SK-N-MC (cell line): ENCODE data around the gene GATA2.

Experiments used
- DNase-seq: peaks from one replicate; pipeline ENCODE4 v3.0.0-alpha.2; 2011; ENCODE audit warnings: low read depth, low spot score
- H3K27ac ChIP-seq: fragments of 200-600 bp; sonication (generic); 2 replicates; pipeline ENCODE4 v1.5.1; 2016; ENCODE audit warnings: mixed run types
- H3K36me3 ChIP-seq: fragments of 200-600 bp; sonication (generic); 2 replicates; pipeline ENCODE4 v1.6.1; 2017; ENCODE audit warnings: antibody characterized with exemption, low read length, mixed read lengths; ENCODE audit not compliant: insufficient read depth
- H3K4me3 ChIP-seq: fragments of 200-600 bp; sonication (generic); 2 replicates; pipeline ENCODE4 v1.5.1; 2016
- H3K9ac ChIP-seq: fragments of 200-600 bp; sonication (generic); 2 replicates; pipeline ENCODE4 v1.8.0; 2017; ENCODE audit warnings: mixed run types, mixed read lengths; ENCODE audit not compliant: insufficient read length
- H3K9me3 ChIP-seq: fragments of 200-600 bp; sonication (generic); 2 replicates; pipeline ENCODE4 v1.6.1; 2017; ENCODE audit warnings: low read depth, mild to moderate bottlenecking, antibody characterized with exemption, low read length, moderate library complexity, mixed read lengths
- EZH2 ChIP-seq: fragments of 200-600 bp; sonication (generic); IDR thresholded peaks from one replicate; pipeline ENCODE4 v1.6.1; 2017; ENCODE audit warnings: antibody characterized with exemption
- FOXP2 ChIP-seq: optimal IDR thresholded peaks from 2 replicates; pipeline ENCODE3; 2011; ENCODE audit warnings: mild to moderate bottlenecking, moderate library complexity; ENCODE audit not compliant: insufficient read depth; ENCODE audit errors: extremely low read length, control extremely low read depth
- POLR2AphosphoS5 ChIP-seq: IDR thresholded peaks from 2 replicates; pipeline ENCODE4 v1.6.1; 2012; ENCODE audit warnings: mild to moderate bottlenecking, low read depth, low read length, borderline replicate concordance

GATA2 gene

GRCh38 chr3:128473737-128474136 is 19.3 kb downstream of the GATA2 start:
- no peak for DNase-seq

GRCh38 chr3:128473180-128473519 is 19.9 kb downstream of the GATA2 start:
- TF ChIP-seq FOXP2, result no peak
- no peak for TF ChIP-seq EZH2
- no peak for TF ChIP-seq POLR2AphosphoS5
- no peak overlapping the region for H3K9ac ChIP-seq
- no peak overlapping the region for H3K27ac ChIP-seq
- H3K36me3 ChIP-seq, result no peaks in the 10 kb centered on the region
- H3K4me3 ChIP-seq, result no peak overlapping the region
- H3K9me3 ChIP-seq, result no peaks in the 10 kb centered on the region
- no peak for DNase-seq

More at GRCh38 chr3:128473737-128474136, 19.3 kb downstream of the GATA2 start:
- Histone ChIP-seq H3K36me3 (no peaks in the 10 kb centered on the region), H3K4me3 (no peak overlapping the region), H3K9me3 (no peaks in the 10 kb centered on the region), H3K9ac (no peak overlapping the region), H3K27ac (no peak overlapping the region)
- TF ChIP-seq POLR2AphosphoS5 (no peak), EZH2 (no peak), FOXP2 (no peak)

GRCh38 chr3:128472449-128473179 is 20.4 kb downstream of the GATA2 start:
- no peak overlapping the region for H3K27ac ChIP-seq
- TF ChIP-seq FOXP2 (no peak), EZH2 (no peak), POLR2AphosphoS5 (no peak)

GRCh38 chr3:128471720-128472119 is 21.3 kb downstream of the GATA2 start:
- Histone ChIP-seq H3K9me3 (no peaks in the 10 kb centered on the region), H3K36me3 (no peaks in the 10 kb centered on the region), H3K4me3 (no peak overlapping the region), H3K27ac (no peak overlapping the region), H3K9ac (no peak overlapping the region)
- no peak for DNase-seq
- TF ChIP-seq EZH2 (no peak), POLR2AphosphoS5 (no peak), FOXP2 (no peak)

More at GRCh38 chr3:128472449-128473179, 20.4 kb downstream of the GATA2 start:
- no peak for DNase-seq
- no peak overlapping the region for H3K4me3 ChIP-seq
- H3K9me3 ChIP-seq, result no peaks in the 10 kb centered on the region
- no peaks in the 10 kb centered on the region for H3K36me3 ChIP-seq
- H3K9ac ChIP-seq, result no peak overlapping the region

GRCh38 chr3:128471110-128471509 is 21.9 kb downstream of the GATA2 start:
- H3K9me3 ChIP-seq, result no peaks in the 10 kb centered on the region
- H3K9ac ChIP-seq, result no peak overlapping the region
- no peak for TF ChIP-seq POLR2AphosphoS5
- no peak for TF ChIP-seq EZH2
- TF ChIP-seq FOXP2, result no peak
- DNase-seq, result no peak
- no peaks in the 10 kb centered on the region for H3K36me3 ChIP-seq
- H3K4me3 ChIP-seq, result no peak overlapping the region
- no peak overlapping the region for H3K27ac ChIP-seq

- H3K9me3 ChIP-seq, result no peaks in the 10 kb centered on the region
- no peak overlapping the region for H3K27ac ChIP-seq
- no peak for DNase-seq
- no peak overlapping the region for H3K9ac ChIP-seq
- H3K4me3 ChIP-seq, result no peak overlapping the region
- no peaks in the 10 kb centered on the region for H3K36me3 ChIP-seq
- TF ChIP-seq FOXP2, result no peak
- no peak for TF ChIP-seq POLR2AphosphoS5
- no peak for TF ChIP-seq EZH2
Observed at GRCh38 chr3:128470134-128470899, 22.7 kb downstream of the GATA2 start.

GRCh38 chr3:128469556-128469955 is 23.4 kb downstream of the GATA2 start:
- DNase-seq, result no peak
- no peaks in the 10 kb centered on the region for H3K9me3 ChIP-seq
- no peak overlapping the region for H3K9ac ChIP-seq
- H3K4me3 ChIP-seq, result no peak overlapping the region
- no peak overlapping the region for H3K27ac ChIP-seq
- no peaks in the 10 kb centered on the region for H3K36me3 ChIP-seq
- TF ChIP-seq FOXP2 (no peak), POLR2AphosphoS5 (no peak), EZH2 (no peak)

GRCh38 chr3:128468791-128469527 is 24.0 kb downstream of the GATA2 start:
- DNase-seq, result no peak
- Histone ChIP-seq H3K4me3 (no peak overlapping the region), H3K36me3 (no peaks in the 10 kb centered on the region), H3K9ac (no peak overlapping the region), H3K27ac (no peak overlapping the region), H3K9me3 (no peaks in the 10 kb centered on the region)
- TF ChIP-seq POLR2AphosphoS5, result no peak
- no peak for TF ChIP-seq EZH2
- no peak for TF ChIP-seq FOXP2
